HCT116 (cell line): Measurements from ENCODE around the gene ARTN. TPM values are rescaled to one million over a fixed set of nuclear protein-coding genes. Genes with fewer than 3 reads are reported as not detected.

ENCODE experiments used
- ATAC-seq: fragments of 200-7000 bp; cut with Tn5 transposase; 2 replicates; pipeline ENCODE4 v1.9.1; 2020; ENCODE audit warnings: mild to moderate bottlenecking, moderate library complexity
- BruUV-seq: library from RNA; stranded (reverse); fragments of 400-500 nt; replicated peaks from 2 replicates; lab custom pipeline; 2021; lab: Mats Ljungman, UMichigan
- CTCF ChIA-PET: fragments of 300-600 bp; sonication (Branson Sonifier 250); formaldehyde crosslinking; loops from one replicate; lab custom pipeline; 2021; ENCODE audit warnings: antibody characterized with exemption; lab: Charles Lee
- POLR2A ChIA-PET: fragments of 300-600, 350-600 bp; sonication (Branson Sonifier 250); formaldehyde crosslinking; loops from one replicate; lab custom pipeline; 2021; ENCODE audit warnings: antibody characterized with exemption; lab: Charles Lee
- RAD21 ChIA-PET, 2 experiments: fragments of 300-600 bp; sonication (Branson Sonifier 250); formaldehyde crosslinking; loops; one replicate each; lab custom pipeline; 2023; ENCODE audit warnings: low total read pairs in 2 of 2; ENCODE audit not compliant: uncharacterized antibody in 2 of 2, unreplicated experiment in 2 of 2, low non-redundant PET in 1 of 2; lab: Charles Lee
- DNase-seq: peaks from one replicate; pipeline ENCODE4 v3.0.0-alpha.2; 2010; ENCODE audit warnings: low read depth, low spot score
- H2AFZ ChIP-seq: fragments of 200-600 bp; shearing (Covaris generic), sonication (generic); 2 replicates; pipeline ENCODE4 v1.6.1; 2017; ENCODE audit warnings: low read depth, mixed run types, mixed read lengths, antibody characterized with exemption, low read length; ENCODE audit not compliant: poor library complexity, severe bottlenecking
- H3K27ac ChIP-seq: 2 replicates; pipeline ENCODE4 v1.5.1; 2012; ENCODE audit warnings: low read depth, low read length
- H3K27me3 ChIP-seq: fragments of 200-600 bp; sonication (generic); 2 replicates; pipeline ENCODE4 v1.6.1; 2016; ENCODE audit warnings: mixed run types, low read length, mixed read lengths; ENCODE audit not compliant: insufficient read depth
- H3K36me3 ChIP-seq, 2 experiments: fragments of 200-500 bp in 1 of 2; fragments of 200-600 bp in 1 of 2; sonication (Bioruptor generic) in 1 of 2; sonication (generic) in 1 of 2; 2 replicates each; pipeline versions ENCODE4 v1.5.1 to v1.6.1; 2014 to 2016; ENCODE audit warnings: low read length in 2 of 2, inconsistent platforms in 1 of 2, mixed read lengths in 1 of 2, mixed run types in 1 of 2; ENCODE audit not compliant: insufficient read depth in 2 of 2, control insufficient read depth in 1 of 2
- H3K4me1 ChIP-seq, 2 experiments: fragments of 200-600 bp in 1 of 2; sonication (generic) in 1 of 2; 2 replicates each; pipeline versions ENCODE4 v1.5.1 to v1.6.1; 2012 to 2017; ENCODE audit warnings: low read length in 2 of 2, inconsistent platforms in 1 of 2, mild to moderate bottlenecking in 1 of 2, mixed read lengths in 1 of 2, mixed run types in 1 of 2, moderate library complexity in 1 of 2; ENCODE audit not compliant: insufficient read depth in 2 of 2, control insufficient read depth in 1 of 2
- H3K4me2 ChIP-seq: fragments of 200-600 bp; sonication (generic); 2 replicates; pipeline ENCODE4 v1.6.1; 2017; ENCODE audit warnings: mixed run types, low read length, mixed read lengths
- H3K4me3 ChIP-seq, 2 experiments: fragments of 200-600 bp in 1 of 2; sonication (generic) in 1 of 2; replicated peaks in 1 of 2; 2 replicates each; pipeline ENCODE4 v1.5.1; 2011 to 2016; ENCODE audit warnings: low read length in 2 of 2, control low read depth in 1 of 2, low read depth in 1 of 2, mild to moderate bottlenecking in 1 of 2, mixed read lengths in 1 of 2, mixed run types in 1 of 2
- H3K79me2 ChIP-seq: fragments of 200-600 bp; sonication (generic); 2 replicates; pipeline ENCODE4 v1.6.1; 2017; ENCODE audit warnings: mild to moderate bottlenecking, mixed run types, low read length, moderate library complexity, mixed read lengths; ENCODE audit not compliant: insufficient read depth
- H3K9ac ChIP-seq: fragments of 200-600 bp; sonication (generic); 2 replicates; pipeline ENCODE4 v1.6.1; 2016; ENCODE audit warnings: low read length, mixed read lengths
- H3K9me2 ChIP-seq: fragments of 200-600 bp; sonication (generic), shearing (Covaris generic); 2 replicates; pipeline ENCODE4 v1.6.1; 2017; ENCODE audit warnings: mixed run types, mild to moderate bottlenecking, moderate library complexity; ENCODE audit not compliant: insufficient read depth
- H3K9me3 ChIP-seq, 2 experiments: fragments of 200-500 bp in 1 of 2; fragments of 200-600 bp in 1 of 2; sonication (Bioruptor generic) in 1 of 2; sonication (generic) in 1 of 2; 2 replicates each; pipeline ENCODE4 v1.6.1; 2014 to 2017; ENCODE audit warnings: low read length in 2 of 2, mixed read lengths in 2 of 2, inconsistent platforms in 1 of 2, low read depth in 1 of 2, mild to moderate bottlenecking in 1 of 2, mixed run types in 1 of 2, moderate library complexity in 1 of 2; ENCODE audit not compliant: control insufficient read depth in 1 of 2, insufficient read depth in 1 of 2
- H4K20me1 ChIP-seq: fragments of 200-600 bp; sonication (generic), shearing (Covaris generic); 2 replicates; pipeline ENCODE4 v1.6.1; 2017; ENCODE audit warnings: mixed run types, mild to moderate bottlenecking, moderate library complexity; ENCODE audit not compliant: insufficient read depth
- CEBPB ChIP-seq: IDR thresholded peaks from 2 replicates; pipeline ENCODE4 v1.6.1; 2012; ENCODE audit warnings: low read depth
- EGR1 ChIP-seq: IDR thresholded peaks from 2 replicates; pipeline ENCODE4 v1.6.1; 2012; ENCODE audit warnings: low read depth
- ELF1 ChIP-seq: IDR thresholded peaks from 2 replicates; pipeline ENCODE4 v1.6.1; 2012; ENCODE audit warnings: low read depth, borderline replicate concordance
- EZH2 ChIP-seq: fragments of 200-600 bp; sonication (generic); IDR thresholded peaks from 2 replicates; pipeline ENCODE4 v1.6.1; 2017; ENCODE audit warnings: antibody characterized with exemption, mixed run types
- EZH2phosphoT487 ChIP-seq: fragments of 200-600 bp; IDR thresholded peaks from 2 replicates; pipeline ENCODE4 v1.6.1; 2018; ENCODE audit warnings: antibody characterized with exemption, borderline replicate concordance
- RAD21 ChIP-seq: IDR thresholded peaks from 2 replicates; pipeline ENCODE4 v1.6.1; 2012; ENCODE audit warnings: low read depth, mild to moderate bottlenecking
- SP1 ChIP-seq: IDR thresholded peaks from 2 replicates; pipeline ENCODE4 v1.6.1; 2012; ENCODE audit warnings: low read depth
- SRF ChIP-seq: IDR thresholded peaks from 2 replicates; pipeline ENCODE4 v1.6.1; 2012; ENCODE audit warnings: low read depth
- TCF7L2 ChIP-seq: IDR thresholded peaks from 2 replicates; pipeline ENCODE4 v1.7.0; 2011; ENCODE audit warnings: borderline replicate concordance, inconsistent platforms; ENCODE audit not compliant: insufficient read depth, insufficient read length; ENCODE audit errors: extremely low read depth
- ZFX ChIP-seq: fragments of 450-650 bp; IDR thresholded peaks from 2 replicates; pipeline ENCODE4 v1.6.1; 2017
- ZNF274 ChIP-seq: fragments of 200-500 bp; sonication (Bioruptor generic); IDR thresholded peaks from 2 replicates; pipeline ENCODE4 v1.6.1; 2014; ENCODE audit warnings: mild to moderate bottlenecking, low read depth, low read length, inconsistent platforms
- intact Hi-C: fragments of 100-400 bp; cut with micrococcal nuclease; formaldehyde crosslinking; loops from 2 replicates; pipeline ENCODE4 v1.10.0; 2022
- total RNA-seq: library from RNA; stranded (reverse); gene quantifications from one replicate; pipeline ENCODE4 v1.2.1, GENCODE V29; 2021; ENCODE audit not compliant: unreplicated experiment
- TF ChIP-seq, protein P1 (sequence below): IDR thresholded peaks from 2 replicates; pipeline ENCODE4 v1.6.1; 2012

The ARTN gene
- total RNA-seq, 1 experiment from 2014 or later, result 36.4 TPM

DNA sequence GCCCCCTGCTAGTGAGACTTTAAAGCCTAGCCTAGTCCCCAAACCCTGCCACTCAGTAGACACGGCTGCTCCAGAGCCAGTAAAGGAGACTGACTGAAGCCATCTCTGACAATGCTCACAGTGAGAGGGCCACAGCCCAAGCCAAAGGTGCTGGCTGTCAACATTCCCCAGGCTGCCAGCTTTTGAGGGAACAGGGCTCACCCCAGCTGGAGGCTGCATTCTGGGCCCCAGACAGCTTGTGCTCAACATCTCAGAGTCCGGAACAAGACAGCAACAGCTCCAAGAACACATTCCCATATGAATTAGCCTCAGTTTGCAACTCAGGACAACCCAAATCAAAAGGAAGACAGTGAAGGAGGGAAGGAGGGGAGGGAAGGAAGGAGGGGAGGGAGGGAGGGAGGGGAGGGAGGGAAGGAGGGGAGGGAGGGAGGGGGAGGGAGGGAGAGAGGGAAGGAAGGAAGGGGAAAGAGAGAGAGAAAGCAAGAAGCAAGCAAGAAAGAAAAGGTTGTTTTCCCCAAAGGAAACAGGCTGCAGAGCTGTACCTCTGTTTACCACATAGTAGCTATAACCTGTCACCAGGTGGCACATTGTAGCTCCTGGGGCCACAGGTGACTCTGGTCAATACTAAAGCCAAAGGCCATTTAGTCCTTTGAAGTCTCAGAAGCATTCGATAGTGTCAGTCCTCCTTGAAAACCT is 5.4 kb downstream of the ARTN start:
- Histone ChIP-seq H3K9me2 (no peaks in the 10 kb centered on the region), H3K9ac (no peak overlapping the region), H3K79me2 (peaks cover 9% of the 10 kb centered on the region; the same call in 1 of the 2 replicates), H4K20me1 (no peaks in the 10 kb centered on the region), H3K27ac (no peak overlapping the region), H3K4me1 (peaks cover 5 to 21% of the 10 kb centered on the region in 2 experiments; a peak in 3 of 4 replicates), H3K4me3 (no peak overlapping the region), H3K27me3 (no peaks in the 10 kb centered on the region), H3K36me3 (0 out of 4 replicates have a peak, but pooled peaks cover 0 to 10% of the 10 kb centered on the region in 2 experiments), H3K4me2 (no peak overlapping the region), H2AFZ (no peak overlapping the region), H3K9me3 (no peaks in the 10 kb centered on the region)
- BruUV-seq, result no TSS peak
- POLR2A ChIA-PET, result interaction anchor here (0.6 to 1.3 kb wide), 3 partner anchors 89 to 176 kb away, joined by 3 read pairs; no protein-coding TSS in a partner anchor
- CTCF ChIA-PET, result interaction anchor here (0.9 to 12.2 kb wide), 3 partner anchors 8 to 172 kb away, joined by 5 to 479 read pairs (median 19); no protein-coding TSS in a partner anchor
- RAD21 ChIA-PET, result interaction anchor here in 1 of 2 experiments (0.5 kb wide), 1 partner anchor 222 kb away, joined by 3 read pairs; no protein-coding TSS in a partner anchor
- intact Hi-C loops, result no loop called here
- DNase-seq, result no peak
- no peak for TF ChIP-seq ELF1
- no peak for TF ChIP-seq EZH2
- no peak for TF ChIP-seq ZNF274
- no peak for TF ChIP-seq CEBPB
- no peak for TF ChIP-seq TCF7L2
- TF ChIP-seq, protein P1, sequence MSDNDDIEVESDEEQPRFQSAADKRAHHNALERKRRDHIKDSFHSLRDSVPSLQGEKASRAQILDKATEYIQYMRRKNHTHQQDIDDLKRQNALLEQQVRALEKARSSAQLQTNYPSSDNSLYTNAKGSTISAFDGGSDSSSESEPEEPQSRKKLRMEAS, result no peak
- TF ChIP-seq EGR1, result no peak
- TF ChIP-seq RAD21, result no peak
- TF ChIP-seq ZFX, result no peak
- TF ChIP-seq SP1, result no peak
- no peak for TF ChIP-seq SRF
- TF ChIP-seq EZH2phosphoT487, result no peak
- ATAC-seq, result no peak
